ENCODE data around the gene CHP1.
"Not testable (repeated sequence)": the region's sequence is repeated elsewhere in the genome, so short reads cannot be mapped to it uniquely, and the experiment has no call there.

The CHP1 gene

DNA sequence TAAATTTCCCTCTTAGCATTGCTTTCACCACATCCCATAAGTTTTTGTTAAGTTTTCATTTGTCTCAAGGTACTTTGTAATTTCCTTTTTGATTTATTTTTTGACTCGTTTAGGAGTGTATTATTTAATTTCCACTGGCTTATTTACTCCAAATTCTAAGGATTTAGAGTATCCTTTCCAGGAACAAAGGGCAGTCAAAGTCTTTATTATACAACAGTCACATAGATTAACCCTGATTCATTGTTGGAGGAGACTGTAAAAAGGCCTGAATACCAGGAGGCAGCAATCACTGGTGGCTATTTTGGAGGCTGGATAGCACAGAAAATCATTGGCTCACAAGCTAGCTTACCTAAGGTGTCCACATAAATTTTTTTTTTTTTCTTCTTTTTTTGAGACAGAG lies 61.5 kb downstream of the CHP1 start:
- DNase-seq (ENCODE audit: low spot score), result no peak

DNA sequence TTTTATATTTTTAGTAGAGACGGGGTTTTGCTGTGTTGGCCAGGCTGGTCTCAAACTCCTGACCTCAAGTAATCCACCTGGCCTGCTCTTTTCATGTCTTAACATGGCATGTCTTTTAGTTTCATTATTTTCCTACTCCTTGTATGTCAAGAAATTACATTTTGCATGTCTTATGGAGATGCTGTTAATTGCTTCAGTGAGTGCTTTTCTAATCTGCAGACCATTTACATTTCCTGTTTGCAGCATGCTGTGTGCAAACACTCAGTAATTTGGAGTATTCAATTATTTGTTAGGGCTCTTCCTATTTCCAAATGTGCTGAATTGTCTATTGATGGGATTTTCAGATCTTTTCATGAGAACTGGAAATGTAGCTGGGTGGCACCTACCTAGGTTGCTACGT lies 70.1 kb downstream of the CHP1 start:
- not testable (repeated sequence) for DNase-seq (ENCODE audit: low spot score)

DNA sequence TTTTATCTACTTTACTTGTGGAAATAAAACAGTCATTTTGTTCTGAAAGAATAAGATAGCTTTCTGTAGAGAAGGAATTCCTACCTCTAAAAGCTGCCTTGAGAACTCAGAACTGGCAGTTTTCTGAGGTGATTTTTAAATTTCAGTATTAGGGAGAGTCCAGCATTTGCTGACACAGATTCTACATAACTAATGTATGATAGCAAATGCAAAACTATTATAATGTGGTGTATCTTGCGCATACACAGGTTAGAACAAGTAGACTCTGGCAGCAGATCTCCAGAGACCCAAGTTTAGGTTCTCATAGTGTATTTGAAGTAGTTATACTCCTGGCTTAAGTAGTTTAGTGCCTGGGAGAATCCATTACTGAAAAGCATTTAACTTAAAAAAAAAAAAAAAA lies 70.5 kb downstream of the CHP1 start:
- no peak for DNase-seq (ENCODE audit: low spot score)

DNA sequence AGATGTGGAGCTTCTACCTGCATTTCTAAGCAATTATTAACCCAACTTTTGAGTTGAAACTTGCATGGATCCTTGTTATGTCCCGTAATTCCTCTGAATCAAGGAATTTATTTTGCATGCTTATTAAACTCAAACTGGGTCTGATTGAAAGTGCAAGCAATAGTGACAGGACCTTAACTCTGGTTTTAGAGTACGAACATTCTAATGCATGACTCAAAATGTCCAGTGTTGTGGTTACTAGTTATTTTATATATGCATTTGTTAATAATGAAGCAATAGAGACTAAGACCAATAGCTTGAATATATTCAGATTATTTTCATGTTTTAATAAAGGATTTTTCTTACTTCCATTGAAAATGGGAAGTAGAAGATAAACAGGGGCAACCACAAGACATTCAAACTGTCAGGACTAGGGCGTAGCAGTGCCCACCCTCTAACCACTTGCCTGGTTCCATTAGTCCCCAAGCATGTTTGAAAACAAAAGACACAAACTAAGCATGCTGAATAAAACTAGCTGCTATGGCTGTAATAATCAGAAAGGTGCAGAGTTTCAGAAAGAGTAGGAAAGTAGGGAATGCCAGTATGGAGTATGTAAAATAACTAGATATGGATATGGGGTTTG lies 73.2 kb downstream of the CHP1 start:
- DNase-seq (ENCODE audit: low spot score), result no peak

DNA sequence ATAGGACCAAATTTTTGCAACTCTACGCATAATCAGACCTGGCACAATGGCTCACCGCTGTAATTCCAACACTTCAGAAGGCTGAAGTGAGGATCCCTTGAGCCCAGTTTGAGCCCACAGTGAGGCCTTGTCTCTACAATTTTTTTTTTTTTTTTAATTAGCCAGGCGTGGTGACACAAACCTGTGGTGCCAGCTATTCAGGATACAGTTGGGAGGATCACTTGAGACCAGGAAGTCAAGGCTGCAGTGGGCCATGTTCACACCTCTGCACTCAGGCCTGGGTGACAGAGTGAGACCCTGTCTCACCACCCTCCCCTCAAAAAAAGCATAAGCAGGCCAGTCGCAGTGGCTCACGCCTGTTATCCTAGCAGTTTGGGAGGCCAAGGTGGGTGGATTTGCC lies 76.6 kb downstream of the CHP1 start:
- DNase-seq (ENCODE audit: low spot score), result no peak

DNA sequence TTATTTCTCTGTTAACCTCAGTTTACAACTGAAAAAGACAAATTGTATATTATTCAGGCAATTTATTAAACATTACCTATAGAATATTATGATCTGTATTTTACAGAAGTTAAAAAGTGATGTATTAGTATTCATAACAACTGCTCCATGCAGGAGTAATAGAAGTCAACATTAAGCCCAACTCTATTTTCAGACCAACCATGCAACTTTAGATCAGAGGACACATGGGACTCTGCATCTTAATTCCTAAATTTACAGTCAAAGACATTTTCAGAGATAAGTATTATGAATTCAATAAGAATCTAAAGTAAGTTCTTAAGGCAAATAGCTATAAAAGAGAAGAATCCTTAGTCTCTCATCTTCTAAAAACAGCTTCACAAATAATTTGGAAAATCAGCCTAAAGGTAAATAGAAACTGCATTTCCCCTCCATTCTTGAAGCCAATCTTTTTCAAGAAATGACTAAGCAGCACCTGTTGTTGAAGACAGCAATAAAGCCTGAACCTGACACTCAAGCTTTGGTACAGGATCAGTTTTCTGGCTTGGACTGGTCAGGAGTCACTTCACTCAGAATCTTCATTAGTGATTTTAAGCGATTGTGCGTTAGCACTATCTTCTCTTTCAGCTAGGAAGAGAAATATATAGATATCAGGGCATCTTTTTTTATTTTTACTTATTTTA lies 78.3 kb downstream of the CHP1 start:
- no peak for DNase-seq (ENCODE audit: low spot score)

DNA sequence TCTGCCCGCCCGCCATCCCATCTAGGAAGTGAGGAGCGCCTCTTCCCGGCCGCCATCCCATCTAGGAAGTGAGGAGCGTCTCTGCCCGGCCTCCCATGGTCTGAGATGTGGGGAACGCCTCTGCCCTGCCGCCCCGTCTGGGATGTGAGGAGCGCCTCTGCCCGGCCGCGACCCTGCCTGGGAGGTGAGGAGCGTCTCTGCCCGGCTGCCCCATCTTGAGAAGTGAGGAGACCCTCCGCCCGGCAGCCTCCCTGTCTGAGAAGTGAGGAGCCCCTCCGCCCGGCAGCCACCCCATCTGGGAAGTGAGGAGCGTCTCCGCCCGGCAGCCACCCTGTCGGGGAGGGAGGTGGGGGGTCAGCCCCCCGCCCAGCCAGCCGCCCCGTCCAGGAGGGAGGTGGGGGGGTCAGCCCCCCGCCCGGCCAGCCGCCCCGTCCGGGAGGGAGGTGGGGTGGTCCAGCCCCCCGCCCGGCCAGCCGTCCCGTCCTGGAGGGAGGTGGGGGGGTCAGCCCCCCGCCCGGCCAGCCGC lies 89.8 kb downstream of the CHP1 start:
- DNase-seq (ENCODE audit: low spot score), result not testable (repeated sequence)

DNA sequence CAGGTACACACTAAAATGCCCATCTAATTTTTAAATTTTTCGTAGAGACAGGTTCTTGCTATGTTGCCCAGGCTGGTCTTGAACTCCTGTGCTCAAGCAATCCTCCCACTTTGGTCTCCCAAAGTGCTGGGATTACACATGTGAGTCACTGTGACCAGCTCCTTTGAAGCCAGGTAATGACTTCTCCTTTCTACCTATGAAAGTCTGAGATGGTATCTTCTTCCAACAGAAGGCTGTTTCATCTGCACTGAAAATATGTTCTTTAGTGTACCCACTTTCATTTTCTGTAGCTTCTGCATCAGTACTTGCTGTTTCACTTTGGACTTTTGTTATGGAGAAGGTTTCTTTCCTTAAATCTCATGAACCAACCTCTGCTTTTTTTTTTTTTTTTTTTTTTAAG lies 92.5 kb downstream of the CHP1 start:
- no peak for DNase-seq (ENCODE audit: low spot score)

DNA sequence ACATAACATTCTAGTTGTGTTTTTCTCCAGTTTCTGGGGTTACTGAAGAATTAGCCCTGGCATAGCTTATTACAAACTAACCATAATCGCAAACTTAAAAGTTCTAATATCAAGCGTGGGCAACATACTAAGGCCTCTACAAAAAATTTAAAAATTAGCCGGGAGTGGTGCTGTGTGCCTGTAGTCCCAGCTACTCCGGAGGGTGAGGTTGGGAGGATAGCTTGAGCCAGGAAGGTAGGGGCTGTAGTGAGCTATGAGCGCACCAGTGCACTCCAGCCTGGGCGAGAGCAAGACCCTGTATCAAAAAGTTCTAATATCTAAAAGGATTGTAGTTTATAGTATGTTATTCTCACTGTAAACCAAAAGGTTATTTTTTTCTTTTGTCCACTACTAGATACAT lies 100.2 kb downstream of the CHP1 start:
- DNase-seq (ENCODE audit: low spot score), result no peak
